Measurements from ENCODE around the gene F5.

- TF ChIP-seq POLR2AphosphoS5 (IDR thresholded peaks at IDR 0.05; ENCODE audit: low read depth, low read length): no peak
- TF ChIP-seq POLR2A (IDR thresholded peaks at IDR 0.05; ENCODE audit: low read depth, low read length): no peak
Measured at GRCh38 chr1:169618367-169618766, 32.1 kb upstream of the F5 start.
